ENCODE measurements around the gene LTA. TPM values are rescaled to one million over a fixed set of nuclear protein-coding genes. Genes with fewer than 3 reads are reported as not detected.
A peak's percentile ranks its signal among the peaks of the same experiment; 100 is the strongest.

Gene LTA
- total and polyA plus RNA-seq, 2 donors (not counting 1 experiment from before 2014, with no cell fraction given) = not detected

DNA sequence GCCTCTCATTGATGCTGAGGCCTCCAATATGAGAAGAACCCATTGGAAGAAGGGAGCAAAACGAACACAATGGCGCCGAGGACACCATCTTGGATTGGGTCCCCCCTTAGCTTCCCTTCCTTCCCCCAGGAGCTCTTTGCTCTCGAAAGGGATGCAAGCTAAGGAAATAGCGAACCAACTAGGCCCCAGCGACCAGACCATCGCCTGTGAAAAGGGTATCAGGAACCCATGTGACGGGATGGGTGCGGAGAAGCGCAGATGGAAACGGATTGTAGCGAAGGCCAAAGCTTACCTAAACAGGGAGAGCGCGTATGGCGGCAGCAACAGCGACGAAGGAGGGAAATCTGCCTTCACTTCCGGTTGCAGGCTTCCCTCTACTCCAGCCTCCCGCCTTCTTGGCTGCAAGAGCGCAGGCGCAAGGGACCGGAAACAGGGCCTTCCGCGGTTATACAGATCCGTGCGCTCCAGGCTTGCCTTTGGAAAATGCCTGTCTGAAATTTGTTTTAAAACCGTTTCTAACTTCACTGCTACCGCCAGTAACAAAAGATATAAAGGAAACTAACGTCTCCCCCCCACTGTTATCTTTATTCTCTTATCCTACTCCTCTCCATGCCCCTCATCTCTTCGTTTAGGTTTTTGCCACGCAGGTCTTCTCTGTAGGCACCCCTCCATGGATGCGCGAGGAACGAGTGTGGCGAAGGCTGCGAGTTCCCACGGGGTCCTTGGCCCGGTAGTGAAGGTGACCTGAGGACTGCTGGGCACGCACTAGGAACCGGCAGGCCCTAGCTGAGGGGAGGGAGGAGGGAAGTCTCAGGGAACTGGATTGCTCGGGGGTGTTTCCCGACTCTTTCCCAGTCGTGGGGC is 30.2 kb upstream of the LTA start, which contains the start of gene DDX39B:
TSS of gene DDX39B (minus strand) at position 346 of the 864 bp plus-strand sequence. CDS start 1,471 bp downstream, outside the sequence.
- Histone ChIP-seq H3K36me3 (ENCODE audit: control insufficient read depth, insufficient read depth, low read length) (peaks cover 12% of the 10 kb centered on the region), H3K9ac (ENCODE audit: insufficient read depth, low read length) (peak within 1 kb of the TSS; percentile 82), H3K4me2 (ENCODE audit: extremely low read depth, insufficient read depth, low read length) (peak within 1 kb of the TSS; percentile 97), H3K4me3 (replicated peaks in 1 of 4; ENCODE audit: control extremely low read depth in 1 of 4, insufficient read depth in 1 of 4, low read depth in 3 of 4, low read length in 4 of 4) (peak within 1 kb of the TSS; percentile 74 to 96 (median 88)), H3K4me1 (ENCODE audit: control insufficient read depth, extremely low read depth, insufficient read depth, low read length) (peaks cover 7% of the 10 kb centered on the region), H3K27ac (ENCODE audit: insufficient read depth, low read length) (peak within 1 kb of the TSS; percentile 96), H3K9me3 (ENCODE audit: control insufficient read depth, insufficient read depth, low read depth, low read length) (no peaks in the 10 kb centered on the region), H4K20me1 (ENCODE audit: control insufficient read depth, extremely low read depth, insufficient read depth, low read length) (peaks cover 1% of the 10 kb centered on the region), H2AFZ (ENCODE audit: low read length) (peak within 1 kb of the TSS; percentile 70), H3K79me2 (ENCODE audit: control insufficient read depth, insufficient read depth, low read length) (peaks cover 49% of the 10 kb centered on the region), H3K27me3 (ENCODE audit: control insufficient read depth, insufficient read depth, low read length) (no peaks in the 10 kb centered on the region)
- peak; percentile 96 to 99 for DNase-seq (ENCODE audit: low read depth in 2 of 2)
- no peak for TF ChIP-seq CTCF (conservative IDR thresholded peaks at IDR 0.05 in 1 of 2, IDR thresholded peaks at IDR 0.05 in 1 of 2; ENCODE audit: low read depth in 1 of 2, low read length in 2 of 2)
- no peak for TF ChIP-seq EZH2 (IDR thresholded peaks at IDR 0.05; ENCODE audit: low read length, missing control alignments)

DNA sequence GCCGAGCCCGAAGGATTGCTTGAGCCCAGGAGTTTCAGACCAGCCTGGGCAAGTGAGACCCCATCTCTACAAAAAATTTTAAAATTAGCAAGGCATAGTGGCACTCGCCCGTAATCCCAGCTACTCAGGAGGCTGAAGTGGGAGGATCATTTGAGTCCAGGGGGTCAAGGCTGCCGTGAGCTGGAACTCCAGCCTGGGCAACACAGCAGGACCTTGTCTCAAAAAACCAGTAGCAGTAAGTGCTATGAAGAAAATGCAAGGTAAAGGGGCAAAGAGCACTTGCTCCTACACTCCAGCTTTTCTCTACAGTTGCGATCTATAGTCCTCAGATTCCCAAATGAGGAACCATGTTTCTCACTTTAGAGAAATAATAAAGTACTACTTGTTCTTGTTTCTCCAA is 28.4 kb upstream of the LTA start:
- H3K36me3 ChIP-seq (ENCODE audit: control insufficient read depth, insufficient read depth, low read length) = peaks cover 4% of the 10 kb centered on the region
- H3K4me3 ChIP-seq (replicated peaks in 1 of 4; ENCODE audit: control extremely low read depth in 1 of 4, insufficient read depth in 1 of 4, low read depth in 3 of 4, low read length in 4 of 4) = no peak overlapping the region
- TF ChIP-seq EZH2 (IDR thresholded peaks at IDR 0.05; ENCODE audit: low read length, missing control alignments) = no peak
- TF ChIP-seq CTCF (conservative IDR thresholded peaks at IDR 0.05 in 1 of 2, IDR thresholded peaks at IDR 0.05 in 1 of 2; ENCODE audit: low read depth in 1 of 2, low read length in 2 of 2) = no peak
- H3K4me1 ChIP-seq (ENCODE audit: control insufficient read depth, extremely low read depth, insufficient read depth, low read length) = peaks cover 13% of the 10 kb centered on the region
- no peak overlapping the region for H2AFZ ChIP-seq (ENCODE audit: low read length)
- H3K4me2 ChIP-seq (ENCODE audit: extremely low read depth, insufficient read depth, low read length) = no peak overlapping the region
- peaks cover 40% of the 10 kb centered on the region for H3K79me2 ChIP-seq (ENCODE audit: control insufficient read depth, insufficient read depth, low read length)
- H4K20me1 ChIP-seq (ENCODE audit: control insufficient read depth, extremely low read depth, insufficient read depth, low read length) = peaks cover 1% of the 10 kb centered on the region
- H3K9me3 ChIP-seq (ENCODE audit: control insufficient read depth, insufficient read depth, low read depth, low read length) = no peaks in the 10 kb centered on the region
- no peaks in the 10 kb centered on the region for H3K27me3 ChIP-seq (ENCODE audit: control insufficient read depth, insufficient read depth, low read length)
- H3K27ac ChIP-seq (ENCODE audit: insufficient read depth, low read length) = no peak overlapping the region
- no peak overlapping the region for H3K9ac ChIP-seq (ENCODE audit: insufficient read depth, low read length)
- no peak for DNase-seq (ENCODE audit: low read depth in 2 of 2)

GRCh38 chr6:31544676-31545075 is 27.4 kb upstream of the LTA start:
- H3K9me3 ChIP-seq (ENCODE audit: control insufficient read depth, insufficient read depth, low read depth, low read length) = no peaks in the 10 kb centered on the region
- TF ChIP-seq CTCF (conservative IDR thresholded peaks at IDR 0.05 in 1 of 2, IDR thresholded peaks at IDR 0.05 in 1 of 2; ENCODE audit: low read depth in 1 of 2, low read length in 2 of 2) = no peak
- TF ChIP-seq EZH2 (IDR thresholded peaks at IDR 0.05; ENCODE audit: low read length, missing control alignments) = no peak
- no peak overlapping the region for H3K4me2 ChIP-seq (ENCODE audit: extremely low read depth, insufficient read depth, low read length)
- H3K4me3 ChIP-seq (replicated peaks in 1 of 4; ENCODE audit: control extremely low read depth in 1 of 4, insufficient read depth in 1 of 4, low read depth in 3 of 4, low read length in 4 of 4) = no peak overlapping the region
- H2AFZ ChIP-seq (ENCODE audit: low read length) = no peak overlapping the region
- no peaks in the 10 kb centered on the region for H3K36me3 ChIP-seq (ENCODE audit: control insufficient read depth, insufficient read depth, low read length)
- peaks cover 6% of the 10 kb centered on the region for H3K4me1 ChIP-seq (ENCODE audit: control insufficient read depth, extremely low read depth, insufficient read depth, low read length)
- no peaks in the 10 kb centered on the region for H3K27me3 ChIP-seq (ENCODE audit: control insufficient read depth, insufficient read depth, low read length)
- H3K27ac ChIP-seq (ENCODE audit: insufficient read depth, low read length) = no peak overlapping the region
- no peak for DNase-seq (ENCODE audit: low read depth in 2 of 2)
- no peak overlapping the region for H3K9ac ChIP-seq (ENCODE audit: insufficient read depth, low read length)
- peaks cover 30% of the 10 kb centered on the region for H3K79me2 ChIP-seq (ENCODE audit: control insufficient read depth, insufficient read depth, low read length)
- H4K20me1 ChIP-seq (ENCODE audit: control insufficient read depth, extremely low read depth, insufficient read depth, low read length) = no peaks in the 10 kb centered on the region

Measured in fibroblast of lung (primary cell).